A549 (cell line): ENCODE results near the gene BZW1. TPM values are rescaled to one million over a fixed set of nuclear protein-coding genes. Genes with fewer than 3 reads are reported as not detected.

Experiments
- ATAC-seq, 2 experiments: fragments of 200-7000 bp in 1 of 2; fragments of >200 bp in 1 of 2; cut with Nextera tagmentation in 1 of 2; cut with Tn5 transposase in 1 of 2; 3 replicates each; pipeline versions ENCODE4 v1.8.0 to v1.9.1; 2018 to 2020; ENCODE audit warnings: mild to moderate bottlenecking in 1 of 2, moderate library complexity in 1 of 2
- CTCF ChIA-PET: fragments of 300-600 bp; sonication (Branson Sonifier 250); formaldehyde crosslinking; extraction: SDS; loops from one replicate; lab custom pipeline; 2021; ENCODE audit warnings: antibody characterized with exemption, inconsistent platforms; lab: Yijun Ruan, JAX
- POLR2A ChIA-PET: fragments of 350-600 bp; formaldehyde crosslinking; extraction: SDS; loops from one replicate; lab custom pipeline; 2021; ENCODE audit warnings: antibody characterized with exemption, inconsistent platforms; lab: Yijun Ruan, JAX
- DNase-seq, 2 experiments: peaks; one replicate each; pipeline versions ENCODE4 v3.0.0 to v3.0.0-alpha.2; 2011 to 2016; ENCODE audit warnings: low read depth in 1 of 2, low spot score in 1 of 2
- FAIRE-seq: peaks from 2 replicates; lab custom pipeline; 2011; peaks lifted over from hg19 to GRCh38; lab: Jason Lieb, UNC
- H3K27ac ChIP-seq, 2 experiments: fragments of >200 bp; sonication (Bioruptor Twin); formaldehyde crosslinking; 3 replicates each; pipeline ENCODE4 v1.5.1; 2016 to 2017
- H3K4me1 ChIP-seq: fragments of >200 bp; sonication (Bioruptor Twin); formaldehyde crosslinking; 3 replicates; pipeline ENCODE4 v1.6.1; 2016
- H3K4me2 ChIP-seq: fragments of >200 bp; sonication (Bioruptor Twin); formaldehyde crosslinking; 3 replicates; pipeline ENCODE4 v1.6.1; 2016
- H3K4me3 ChIP-seq: fragments of >200 bp; sonication (Bioruptor Twin); formaldehyde crosslinking; 3 replicates; pipeline ENCODE4 v1.5.1; 2016
- H3K9me3 ChIP-seq: fragments of >200 bp; sonication (Bioruptor Twin); formaldehyde crosslinking; 3 replicates; pipeline ENCODE4 v1.6.1; 2016
- ATOH8 ChIP-seq: fragments of 250-450 bp; sonication (Bioruptor Pico); IDR thresholded peaks from 2 replicates; pipeline ENCODE4 v1.5.0; 2020; ENCODE audit warnings: low read depth, mild to moderate bottlenecking, moderate library complexity
- BCL3 ChIP-seq: fragments of >200 bp; sonication (Bioruptor Twin); formaldehyde crosslinking; IDR thresholded peaks from 3 replicates; pipeline ENCODE4 v1.6.1; 2016
- CTCF ChIP-seq: fragments of >200 bp; sonication (Bioruptor Twin); formaldehyde crosslinking; IDR thresholded peaks from 3 replicates; pipeline ENCODE4 v1.5.1; 2016
- EP300 ChIP-seq, 2 experiments: fragments of >200 bp; sonication (Bioruptor Twin); formaldehyde crosslinking; IDR thresholded peaks; 2 replicates in 1 of 2; 3 replicates in 1 of 2; pipeline ENCODE4 v1.6.1; 2016 to 2017
- FOSL2 ChIP-seq, 2 experiments: fragments of 450-650 bp in 1 of 2; fragments of >200 bp in 1 of 2; sonication (Bioruptor Twin) in 1 of 2; formaldehyde crosslinking; IDR thresholded peaks; 2 replicates each; pipeline versions ENCODE4 v1.5.0 to v1.6.1; 2016 to 2020; ENCODE audit warnings: mild to moderate bottlenecking in 1 of 2, moderate library complexity in 1 of 2
- GATA3 ChIP-seq: IDR thresholded peaks from 2 replicates; pipeline ENCODE4 v1.6.1; 2012; ENCODE audit warnings: borderline replicate concordance
- JUN ChIP-seq, 2 experiments: fragments of >200 bp; sonication (Bioruptor Twin); formaldehyde crosslinking; IDR thresholded peaks; 2 replicates in 1 of 2; 3 replicates in 1 of 2; pipeline ENCODE4 v1.6.1; 2016 to 2017
- JUNB ChIP-seq: fragments of >200 bp; sonication (Bioruptor Twin); formaldehyde crosslinking; IDR thresholded peaks from 2 replicates; pipeline ENCODE4 v1.6.1; 2016
- MAX ChIP-seq: IDR thresholded peaks from 2 replicates; pipeline ENCODE4 v1.6.1; 2012
- NFE2L2 ChIP-seq: fragments of 150-350 bp; conservative IDR thresholded peaks from 2 replicates; pipeline ENCODE4 v1.6.1; 2014; ENCODE audit warnings: low read length
- PBX3 ChIP-seq: IDR thresholded peaks from 2 replicates; pipeline ENCODE4 v1.6.1; 2012
- POLR2AphosphoS2 ChIP-seq: conservative IDR thresholded peaks from 2 replicates; pipeline ENCODE4 v1.6.1; 2012; ENCODE audit warnings: low read length, improper control_type of control experiment, inconsistent platforms
- RAD21 ChIP-seq, 2 experiments: fragments of >200 bp in 1 of 2; sonication (Bioruptor Twin) in 1 of 2; formaldehyde crosslinking in 1 of 2; IDR thresholded peaks in 1 of 2; conservative IDR thresholded peaks in 1 of 2; 2 replicates in 1 of 2; 3 replicates in 1 of 2; pipeline ENCODE4 v1.6.1; 2012 to 2018; ENCODE audit warnings: inconsistent platforms in 1 of 2
- REST ChIP-seq: fragments of 200-600 bp; sonication (generic); IDR thresholded peaks from 2 replicates; pipeline ENCODE4 v1.6.1; 2016; ENCODE audit warnings: antibody characterized with exemption, mild to moderate bottlenecking, moderate library complexity
- SMC3 ChIP-seq: fragments of >200 bp; sonication (Bioruptor Twin); formaldehyde crosslinking; IDR thresholded peaks from 3 replicates; pipeline ENCODE4 v1.6.1; 2018; ENCODE audit warnings: inconsistent platforms
- USF2 ChIP-seq: fragments of 450-650 bp; IDR thresholded peaks from 2 replicates; pipeline ENCODE4 v1.6.1; 2014; ENCODE audit warnings: antibody characterized with exemption
- WGBS: methylation state at CpG from one replicate; pipeline ENCODE4 v1.1.6; 2017; ENCODE audit errors: missing lambda C conversion rate; 5-methylcytosine and 5-hydroxymethylcytosine counted together
- polyA plus RNA-seq, 4 experiments: library from polyadenylated mRNA; depleted of rRNA in 3 of 4; stranded (reverse); fragments of >200 nt; fragmentation: RNase III in 1 of 4; extraction: RNeasy Plus Mini Kit Qiagen cat#74134 plus additional on column Dnase treatment in 1 of 4; gene quantifications; 2 replicates in 3 of 4; 3 replicates in 1 of 4; pipeline ENCODE4 v1.2.3, GENCODE V29; 2011 to 2017

Gene BZW1
- polyA plus RNA-seq, 2 of the 4 experiments (the other 2 are of a cell fraction): 401 to 439 TPM

GRCh38 chr2:200765139-200765951 is 46.4 kb upstream of the BZW1 start:
- H3K4me3 ChIP-seq: no peak overlapping the region
- peak; percentile 86 to 89 for ATAC-seq
- POLR2A ChIA-PET: interaction anchor here (0.6 to 2.9 kb wide), 11 partner anchors 9 to 124 kb away, joined by 3 to 28 read pairs (median 8); partner anchors contain the start of genes BZW1, CLK1, NIF3L1 and PPIL3
- 3% methylated on average over 2 of the region's 2 CpGs for WGBS
- H3K9me3 ChIP-seq: no peaks in the 10 kb centered on the region
- peak overlapping the region; percentile 85 to 88 for H3K27ac ChIP-seq
- H3K4me2 ChIP-seq: peak overlapping the region; percentile 80
- no peak for FAIRE-seq
- peak; percentile 55 to 90 for DNase-seq
- CTCF ChIA-PET: interaction anchor here (0.8 to 2.0 kb wide), 13 partner anchors 9 to 70 kb away, joined by 3 to 12 read pairs (median 6); partner anchors contain the start of gene BZW1
- peaks cover 60% of the 10 kb centered on the region for H3K4me1 ChIP-seq
- TF ChIP-seq NFE2L2 (no peak), EP300 (IDR thresholded peaks at IDR 0.05) (peak; percentile 53 to 77; a peak in 3 of 5 replicates), JUNB (peak; percentile 94), POLR2AphosphoS2 (no peak), USF2 (peak; percentile 47), FOSL2 (IDR thresholded peaks at IDR 0.05) (peak; percentile 91), FOSL2 (CRISPR knock-in tag; IDR thresholded peaks at IDR 0.05) (peak; percentile 92), SMC3 (peak; percentile 35; the same call in 1 of the 3 replicates), ATOH8 (CRISPR knock-in tag) (no peak), PBX3 (0 out of 2 replicates have a peak, but pooled peaks have one; percentile 8), GATA3 (peak; percentile 79), MAX (peak; percentile 52), BCL3 (peak; percentile 29; the same call in 1 of the 3 replicates), RAD21 (conservative IDR thresholded peaks at IDR 0.05 in 1 of 2, IDR thresholded peaks at IDR 0.05 in 1 of 2) (peak; percentile 11 to 50; a peak in 3 of 5 replicates), JUN (IDR thresholded peaks at IDR 0.05) (peak; percentile 55 to 76; a peak in 4 of 5 replicates)

GRCh38 chr2:200765995-200766660 is 45.6 kb upstream of the BZW1 start:
- Histone ChIP-seq H3K9me3 (no peaks in the 10 kb centered on the region), H3K4me1 (peaks cover 56% of the 10 kb centered on the region), H3K4me3 (no peak overlapping the region), H3K27ac (peak overlapping the region; percentile 85 to 88), H3K4me2 (peak overlapping the region; percentile 80)
- TF ChIP-seq REST (no peak), FOSL2 (IDR thresholded peaks at IDR 0.05) (0 out of 2 replicates have a peak, but pooled peaks have one; percentile 27), FOSL2 (CRISPR knock-in tag; IDR thresholded peaks at IDR 0.05) (no peak), CTCF (no peak)
- FAIRE-seq (no peak), ATAC-seq (peak in 1 of 2 experiments; percentile 2; a peak in 1 of 6 replicates), DNase-seq (peak in 1 of 2 experiments; percentile 40)
- POLR2A ChIA-PET: interaction anchor here (0.6 to 2.9 kb wide), 7 partner anchors 10 to 123 kb away, joined by 3 to 28 read pairs (median 18); partner anchors contain the start of genes BZW1, CLK1, NIF3L1 and PPIL3
- CTCF ChIA-PET: interaction anchor here (0.6 to 2.0 kb wide), 13 partner anchors 9 to 91 kb away, joined by 3 to 11 read pairs (median 4); partner anchors contain the start of gene BZW1
- 51% methylated on average over 8 of the region's 8 CpGs for WGBS
